Measurements from ENCODE around the gene UEVLD.

The UEVLD gene

DNA sequence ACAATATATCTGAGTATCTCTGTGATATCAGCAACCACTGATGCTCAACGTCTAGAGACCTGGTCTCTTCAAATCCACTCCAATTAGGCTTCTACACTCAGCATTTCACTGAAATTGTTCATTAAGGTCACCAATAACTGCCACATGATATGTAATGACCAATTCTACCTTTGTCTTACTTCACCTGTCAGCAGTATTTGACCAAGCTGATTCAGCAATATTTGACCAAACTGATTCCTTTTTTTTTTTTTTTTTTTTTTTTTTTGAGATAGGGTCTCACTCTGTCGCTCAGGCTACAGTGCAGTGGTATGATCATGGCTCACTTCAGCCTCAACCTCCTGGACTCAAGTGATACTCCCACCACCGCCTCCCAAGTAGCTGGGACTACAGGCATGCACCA lies 67.4 kb downstream of the UEVLD start:
- no peak for TF ChIP-seq FOXM1 (IDR thresholded peaks at IDR 0.05; ENCODE audit: borderline replicate concordance, low read depth)
- no peak for TF ChIP-seq YY1 (IDR thresholded peaks at IDR 0.05; ENCODE audit: low read depth)
- TF ChIP-seq, protein P1, sequence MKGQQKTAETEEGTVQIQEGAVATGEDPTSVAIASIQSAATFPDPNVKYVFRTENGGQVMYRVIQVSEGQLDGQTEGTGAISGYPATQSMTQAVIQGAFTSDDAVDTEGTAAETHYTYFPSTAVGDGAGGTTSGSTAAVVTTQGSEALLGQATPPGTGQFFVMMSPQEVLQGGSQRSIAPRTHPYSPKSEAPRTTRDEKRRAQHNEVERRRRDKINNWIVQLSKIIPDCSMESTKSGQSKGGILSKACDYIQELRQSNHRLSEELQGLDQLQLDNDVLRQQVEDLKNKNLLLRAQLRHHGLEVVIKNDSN (IDR thresholded peaks at IDR 0.05), result no peak
- no peak for TF ChIP-seq RAD21 (IDR thresholded peaks at IDR 0.05; ENCODE audit: low read depth)
- TF ChIP-seq CEBPB (IDR thresholded peaks at IDR 0.05), result no peak
- no peak for TF ChIP-seq TEAD4 (IDR thresholded peaks at IDR 0.05)
- no peak for TF ChIP-seq EP300 (IDR thresholded peaks at IDR 0.05; ENCODE audit: borderline replicate concordance)
- no peak for TF ChIP-seq ZBTB7A (IDR thresholded peaks at IDR 0.05; ENCODE audit: low read depth)
- no peak for TF ChIP-seq TCF12 (IDR thresholded peaks at IDR 0.05; ENCODE audit: low read depth)
- TF ChIP-seq TAF1 (IDR thresholded peaks at IDR 0.05; ENCODE audit: low read depth), result no peak
- no peak for TF ChIP-seq NFIC (IDR thresholded peaks at IDR 0.05)
- TF ChIP-seq, protein P2, sequence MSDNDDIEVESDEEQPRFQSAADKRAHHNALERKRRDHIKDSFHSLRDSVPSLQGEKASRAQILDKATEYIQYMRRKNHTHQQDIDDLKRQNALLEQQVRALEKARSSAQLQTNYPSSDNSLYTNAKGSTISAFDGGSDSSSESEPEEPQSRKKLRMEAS (IDR thresholded peaks at IDR 0.05), result no peak

DNA sequence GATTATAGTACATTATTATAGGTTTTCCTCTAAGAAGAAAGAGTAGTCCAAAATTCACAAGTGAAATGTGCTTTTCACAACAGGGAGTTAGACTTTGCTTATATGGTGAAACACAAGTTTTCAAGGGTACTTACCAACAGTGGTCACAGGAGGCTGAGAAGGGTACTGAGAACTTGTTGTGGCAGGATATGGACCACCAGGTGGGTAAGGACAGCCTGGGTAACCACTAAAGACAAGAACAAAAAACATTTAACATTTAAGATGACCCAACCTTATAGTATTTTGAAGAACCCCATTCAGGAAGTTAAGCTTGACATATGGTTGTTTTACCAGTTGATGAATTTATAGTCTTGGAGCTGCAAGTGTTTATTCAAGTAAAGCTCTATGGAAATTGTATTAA lies 86.2 kb downstream of the UEVLD start:
- TF ChIP-seq CREB1 (IDR thresholded peaks at IDR 0.05; ENCODE audit: low read depth) (no peak), TCF12 (IDR thresholded peaks at IDR 0.05; ENCODE audit: low read depth) (no peak), FOXM1 (IDR thresholded peaks at IDR 0.05; ENCODE audit: borderline replicate concordance, low read depth) (no peak), EGR1 (IDR thresholded peaks at IDR 0.05) (no peak), NFIC (IDR thresholded peaks at IDR 0.05) (no peak), CEBPB (IDR thresholded peaks at IDR 0.05) (no peak), YY1 (IDR thresholded peaks at IDR 0.05; ENCODE audit: low read depth) (no peak), RAD21 (IDR thresholded peaks at IDR 0.05; ENCODE audit: low read depth) (no peak), TAF1 (IDR thresholded peaks at IDR 0.05; ENCODE audit: low read depth) (no peak)
- TF ChIP-seq, protein P1 (IDR thresholded peaks at IDR 0.05), result no peak
- TF ChIP-seq, protein P3, sequence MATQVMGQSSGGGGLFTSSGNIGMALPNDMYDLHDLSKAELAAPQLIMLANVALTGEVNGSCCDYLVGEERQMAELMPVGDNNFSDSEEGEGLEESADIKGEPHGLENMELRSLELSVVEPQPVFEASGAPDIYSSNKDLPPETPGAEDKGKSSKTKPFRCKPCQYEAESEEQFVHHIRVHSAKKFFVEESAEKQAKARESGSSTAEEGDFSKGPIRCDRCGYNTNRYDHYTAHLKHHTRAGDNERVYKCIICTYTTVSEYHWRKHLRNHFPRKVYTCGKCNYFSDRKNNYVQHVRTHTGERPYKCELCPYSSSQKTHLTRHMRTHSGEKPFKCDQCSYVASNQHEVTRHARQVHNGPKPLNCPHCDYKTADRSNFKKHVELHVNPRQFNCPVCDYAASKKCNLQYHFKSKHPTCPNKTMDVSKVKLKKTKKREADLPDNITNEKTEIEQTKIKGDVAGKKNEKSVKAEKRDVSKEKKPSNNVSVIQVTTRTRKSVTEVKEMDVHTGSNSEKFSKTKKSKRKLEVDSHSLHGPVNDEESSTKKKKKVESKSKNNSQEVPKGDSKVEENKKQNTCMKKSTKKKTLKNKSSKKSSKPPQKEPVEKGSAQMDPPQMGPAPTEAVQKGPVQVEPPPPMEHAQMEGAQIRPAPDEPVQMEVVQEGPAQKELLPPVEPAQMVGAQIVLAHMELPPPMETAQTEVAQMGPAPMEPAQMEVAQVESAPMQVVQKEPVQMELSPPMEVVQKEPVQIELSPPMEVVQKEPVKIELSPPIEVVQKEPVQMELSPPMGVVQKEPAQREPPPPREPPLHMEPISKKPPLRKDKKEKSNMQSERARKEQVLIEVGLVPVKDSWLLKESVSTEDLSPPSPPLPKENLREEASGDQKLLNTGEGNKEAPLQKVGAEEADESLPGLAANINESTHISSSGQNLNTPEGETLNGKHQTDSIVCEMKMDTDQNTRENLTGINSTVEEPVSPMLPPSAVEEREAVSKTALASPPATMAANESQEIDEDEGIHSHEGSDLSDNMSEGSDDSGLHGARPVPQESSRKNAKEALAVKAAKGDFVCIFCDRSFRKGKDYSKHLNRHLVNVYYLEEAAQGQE (IDR thresholded peaks at IDR 0.05; ENCODE audit: low read depth), result no peak
- TF ChIP-seq, protein P2 (IDR thresholded peaks at IDR 0.05), result no peak

DNA sequence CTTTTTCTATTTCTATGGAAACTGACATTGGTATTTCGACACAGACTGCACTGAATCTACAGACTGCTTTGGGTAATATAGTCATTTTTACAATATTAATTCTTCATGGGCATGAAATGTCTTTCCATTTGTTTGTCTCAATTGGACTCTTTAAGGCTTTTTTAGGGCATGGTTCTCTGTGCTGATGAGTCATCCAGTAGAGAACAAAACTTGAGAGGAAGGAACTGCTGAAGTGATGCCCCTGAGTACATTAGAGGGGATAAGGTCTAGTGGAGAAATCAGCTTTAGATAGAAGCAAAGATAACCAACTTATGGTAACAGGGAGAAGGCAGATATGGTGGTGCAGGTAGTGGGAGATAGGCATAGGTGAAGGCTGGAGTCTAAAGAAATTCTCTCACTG lies 86.9 kb downstream of the UEVLD start:
- TF ChIP-seq EP300 (IDR thresholded peaks at IDR 0.05; ENCODE audit: borderline replicate concordance), result no peak
- TF ChIP-seq CREB1 (IDR thresholded peaks at IDR 0.05; ENCODE audit: low read depth), result no peak
- no peak for TF ChIP-seq ZBTB7A (IDR thresholded peaks at IDR 0.05; ENCODE audit: low read depth)
- no peak for TF ChIP-seq EGR1 (IDR thresholded peaks at IDR 0.05)
- TF ChIP-seq, protein P3 (IDR thresholded peaks at IDR 0.05; ENCODE audit: low read depth), result no peak
- TF ChIP-seq YY1 (IDR thresholded peaks at IDR 0.05; ENCODE audit: low read depth), result no peak
- no peak for TF ChIP-seq RAD21 (IDR thresholded peaks at IDR 0.05; ENCODE audit: low read depth)
- TF ChIP-seq, protein P2 (IDR thresholded peaks at IDR 0.05), result no peak
- no peak for TF ChIP-seq NFIC (IDR thresholded peaks at IDR 0.05)
- TF ChIP-seq TAF1 (IDR thresholded peaks at IDR 0.05; ENCODE audit: low read depth), result no peak
- TF ChIP-seq TEAD4 (IDR thresholded peaks at IDR 0.05), result no peak
- TF ChIP-seq FOXM1 (IDR thresholded peaks at IDR 0.05; ENCODE audit: borderline replicate concordance, low read depth), result no peak

DNA sequence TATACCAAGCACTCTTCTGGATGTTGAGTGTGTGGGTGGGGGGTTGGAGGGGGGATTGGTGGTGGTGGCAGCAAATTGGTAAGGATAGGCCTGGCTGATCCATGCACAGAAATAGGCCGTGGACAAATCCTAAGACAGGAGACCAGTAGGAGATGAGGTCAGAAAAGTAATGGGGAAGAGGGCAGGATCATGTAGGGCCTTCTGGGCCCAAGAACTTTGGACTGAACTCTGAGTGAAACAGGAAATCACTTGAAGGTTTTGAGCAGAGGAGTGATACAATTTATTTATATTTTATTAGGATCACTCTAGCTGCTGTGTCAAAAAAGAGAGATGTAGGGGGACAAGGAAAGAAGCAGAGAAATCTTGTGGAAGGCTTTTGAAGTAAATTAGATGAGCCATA lies 90.5 kb downstream of the UEVLD start:
- TF ChIP-seq ZBTB7A (IDR thresholded peaks at IDR 0.05; ENCODE audit: low read depth), result no peak
- TF ChIP-seq, protein P3 (IDR thresholded peaks at IDR 0.05; ENCODE audit: low read depth), result no peak
- no peak for TF ChIP-seq TCF12 (IDR thresholded peaks at IDR 0.05; ENCODE audit: low read depth)
- no peak for TF ChIP-seq FOXM1 (IDR thresholded peaks at IDR 0.05; ENCODE audit: borderline replicate concordance, low read depth)
- no peak for TF ChIP-seq EP300 (IDR thresholded peaks at IDR 0.05; ENCODE audit: borderline replicate concordance)
- no peak for TF ChIP-seq RAD21 (IDR thresholded peaks at IDR 0.05; ENCODE audit: low read depth)
